Stimulated activated CD8-positive, alpha-beta memory T cell treated with anti-CD3 and anti-CD28 coated beads, Interleukin-7, amount 100 ng/mL, for 4 hours (primary cell): ENCODE measurements around the gene STAT5B.

Experiments
- DNase-seq, 2 donors: peaks; one replicate each; pipeline ENCODE4 v3.0.0-alpha.2; 2020; ENCODE audit warnings: low read depth in 2 of 2

Gene STAT5B

DNA sequence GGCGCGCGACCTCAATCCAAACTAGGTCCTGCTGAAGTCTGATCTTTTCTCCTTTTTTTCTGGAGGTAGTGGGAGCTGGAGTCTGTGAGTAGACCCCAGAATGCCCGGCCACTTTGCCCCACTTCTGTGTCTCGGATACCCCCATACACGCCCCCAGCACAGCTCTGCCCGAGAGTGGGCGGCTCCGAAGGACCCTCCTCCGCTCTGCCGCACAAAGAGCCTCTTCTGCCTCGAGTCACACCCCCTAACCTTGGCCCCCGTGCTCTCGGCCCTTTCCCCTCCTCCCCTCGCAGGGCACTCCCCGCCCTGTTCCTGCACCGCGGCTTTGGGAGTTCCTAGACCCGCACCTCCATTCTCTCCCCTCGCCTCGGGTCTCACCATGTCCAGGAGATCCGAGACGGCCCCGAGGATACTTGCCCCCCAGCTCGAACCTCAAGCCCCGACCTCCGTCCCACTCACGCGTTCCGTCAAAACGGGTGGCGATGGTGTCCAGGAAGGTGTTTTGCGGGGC lies 95.7 kb downstream of the STAT5B start:
- DNase-seq = no peak

DNA sequence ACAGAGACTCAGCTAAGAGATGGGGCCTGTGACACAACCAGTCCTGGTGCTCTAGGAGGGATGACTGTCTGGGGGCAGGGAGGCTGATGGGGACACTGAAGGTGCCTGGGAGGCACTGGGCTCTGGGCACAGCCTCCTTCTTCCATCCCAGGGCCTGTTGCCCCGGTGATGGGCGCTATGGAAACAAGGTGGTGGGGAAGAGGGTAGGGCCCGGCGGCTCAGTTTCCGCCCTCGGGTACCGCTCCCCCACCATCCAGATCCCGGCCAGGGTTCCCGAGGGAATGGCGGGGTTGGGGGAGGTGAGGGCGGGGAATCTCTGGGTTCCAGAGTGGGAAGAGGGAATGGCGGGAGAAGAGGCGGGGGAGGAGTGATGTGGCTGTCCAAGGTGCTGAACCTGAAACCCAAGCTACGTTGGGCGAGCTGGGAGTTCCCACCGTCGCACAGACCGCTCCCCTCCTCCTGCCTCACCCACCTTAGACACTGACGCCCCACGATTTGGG lies 96.2 kb downstream of the STAT5B start:
- DNase-seq = no peak

DNA sequence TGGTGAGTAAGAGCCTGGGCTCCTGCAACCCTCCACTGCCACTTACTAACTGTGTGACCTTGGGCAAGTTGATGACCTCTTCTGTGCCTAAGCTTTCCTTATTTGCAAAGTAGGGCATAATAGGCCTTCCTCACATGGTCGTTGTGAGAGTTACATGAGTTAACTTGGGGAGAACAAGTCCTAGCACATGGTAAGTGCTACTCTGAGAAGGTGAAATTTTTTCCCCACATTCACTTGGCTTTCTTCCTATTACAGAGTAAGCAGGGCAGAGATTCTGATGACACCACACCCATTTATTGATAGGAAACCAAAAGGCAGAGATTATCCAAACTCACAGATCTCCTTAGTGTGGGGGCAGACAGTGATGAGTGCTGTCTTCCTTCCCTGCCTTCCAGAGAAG lies 96.9 kb downstream of the STAT5B start:
- no peak for DNase-seq

DNA sequence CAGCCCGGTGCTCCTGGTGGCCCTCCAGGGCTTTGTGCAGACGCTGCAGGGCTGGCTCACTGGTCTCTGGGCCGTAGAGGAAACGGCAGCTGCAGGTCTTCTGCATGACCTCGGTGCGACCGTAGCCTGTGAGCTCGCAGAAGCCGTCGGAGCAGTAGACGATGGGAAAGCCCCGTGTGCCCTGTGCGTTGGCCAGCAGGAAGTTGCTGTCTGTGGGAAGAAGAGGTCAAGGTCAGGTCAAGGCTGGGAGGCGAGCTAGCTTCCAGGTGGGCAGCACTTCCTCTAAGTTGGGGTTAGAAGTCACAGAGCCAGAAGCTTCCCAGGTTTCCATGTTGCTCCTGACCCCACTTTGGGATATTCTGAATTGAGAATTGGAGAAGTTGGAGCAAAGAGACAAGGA lies 97.4 kb downstream of the STAT5B start:
- no peak for DNase-seq

DNA sequence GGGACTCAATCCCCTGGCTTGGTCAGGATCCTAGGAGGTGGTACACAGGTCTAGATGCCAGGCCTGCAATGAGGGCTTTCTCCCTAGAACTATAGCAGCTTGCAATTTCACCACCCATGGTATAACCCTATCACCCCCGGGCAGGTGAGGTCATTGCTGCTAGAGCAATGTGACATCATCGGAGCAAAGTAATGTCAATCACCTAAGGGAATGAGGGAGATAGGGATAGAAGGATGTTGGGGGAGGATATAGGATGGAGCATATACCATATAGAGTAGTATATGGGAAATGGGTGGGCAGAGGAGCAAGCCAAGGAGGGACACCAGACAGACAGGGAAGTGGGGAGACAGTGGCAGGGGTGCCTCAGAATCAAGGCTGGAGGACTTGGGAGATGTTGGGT lies 98.5 kb downstream of the STAT5B start:
- DNase-seq = no peak

DNA sequence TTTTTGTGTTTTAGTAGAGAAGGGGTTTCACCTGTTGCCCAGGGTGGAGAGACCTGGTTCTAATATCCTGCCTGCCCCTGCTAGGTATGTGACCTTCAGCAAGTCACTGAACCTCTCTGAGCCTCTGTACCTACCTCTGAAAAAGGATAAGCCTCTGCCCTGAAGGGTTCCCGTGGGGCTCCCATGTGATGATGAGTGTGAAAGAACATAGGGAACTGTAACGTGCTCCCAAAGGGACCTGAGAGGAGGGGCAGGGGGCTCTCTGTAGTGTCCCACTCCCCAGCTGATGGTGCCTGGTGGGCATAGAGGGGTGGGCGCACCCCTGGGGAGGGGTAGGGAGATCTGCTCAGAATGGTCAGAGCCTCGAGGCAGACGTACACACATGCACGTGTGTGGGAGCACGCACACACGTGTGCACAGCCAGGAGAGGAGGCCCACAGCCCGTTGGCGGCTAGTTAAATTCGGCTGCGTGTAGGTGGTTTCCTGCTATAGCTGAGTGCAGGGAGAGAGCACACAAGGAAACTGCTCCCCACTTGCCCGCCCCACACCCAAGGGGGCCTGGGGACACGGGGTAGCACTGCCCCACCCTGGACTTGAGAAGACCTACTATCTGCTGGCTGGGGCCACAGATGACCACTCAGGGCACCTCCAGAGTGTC lies 101.9 kb downstream of the STAT5B start:
- DNase-seq = no peak

DNA sequence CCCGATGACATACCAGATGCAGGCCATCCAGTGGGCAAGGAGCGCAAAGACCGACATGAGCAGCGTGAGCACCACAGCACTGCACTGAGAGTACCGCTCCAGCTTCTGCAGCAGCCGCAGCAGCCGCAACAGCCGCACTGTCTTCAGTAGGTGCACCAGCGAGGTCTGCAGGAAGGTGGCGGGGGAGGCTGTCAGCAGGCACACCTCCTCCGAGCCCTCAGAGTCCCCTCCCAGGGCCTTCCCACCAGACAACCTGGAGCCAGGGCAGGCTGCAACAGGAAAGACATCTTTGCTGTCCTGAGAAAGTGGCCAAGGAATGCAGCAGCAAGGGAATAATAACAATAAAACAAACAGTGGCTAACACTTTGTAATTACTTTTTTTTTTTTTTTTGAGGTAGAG lies 104.4 kb downstream of the STAT5B start:
- DNase-seq = no peak

DNA sequence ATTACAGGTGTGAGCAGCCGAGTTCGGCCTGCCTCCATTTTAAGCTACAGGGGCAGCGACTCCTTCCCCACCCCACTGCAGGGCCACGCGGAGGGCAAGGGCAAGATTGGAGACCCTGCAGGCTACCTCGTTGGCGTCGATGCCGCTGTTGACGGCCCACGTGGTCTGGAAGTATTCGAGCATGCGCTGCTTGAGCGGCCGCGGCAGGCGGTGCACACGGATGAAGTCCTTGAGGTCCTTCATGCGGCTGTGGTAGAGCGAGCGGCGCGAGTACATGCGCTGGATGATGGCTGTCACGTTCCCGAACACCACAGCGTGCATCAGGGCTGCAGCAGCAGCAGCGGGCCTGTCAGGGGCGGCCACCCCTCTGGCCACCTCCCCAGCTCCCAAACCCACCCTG lies 106.8 kb downstream of the STAT5B start:
- no peak for DNase-seq

DNA sequence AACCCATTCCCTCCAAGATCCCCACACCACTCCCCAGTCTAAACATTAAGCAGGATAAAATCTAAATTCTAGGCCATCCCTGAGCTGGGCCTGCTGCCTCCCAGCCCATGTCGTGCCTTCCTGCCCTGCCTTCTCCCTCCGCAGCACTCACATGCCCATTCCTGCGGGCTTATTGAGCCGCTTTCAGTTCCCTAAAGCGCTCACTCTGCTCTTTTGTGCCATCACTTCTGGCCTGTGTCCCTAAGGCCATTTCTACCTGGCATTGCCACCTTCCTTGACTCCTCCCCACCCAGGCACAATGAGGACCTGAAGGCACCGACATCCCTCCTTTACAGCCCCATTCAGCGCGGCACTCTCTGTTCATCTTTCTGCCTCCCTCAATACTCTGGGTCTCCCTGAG lies 108.4 kb downstream of the STAT5B start:
- no peak for DNase-seq

DNA sequence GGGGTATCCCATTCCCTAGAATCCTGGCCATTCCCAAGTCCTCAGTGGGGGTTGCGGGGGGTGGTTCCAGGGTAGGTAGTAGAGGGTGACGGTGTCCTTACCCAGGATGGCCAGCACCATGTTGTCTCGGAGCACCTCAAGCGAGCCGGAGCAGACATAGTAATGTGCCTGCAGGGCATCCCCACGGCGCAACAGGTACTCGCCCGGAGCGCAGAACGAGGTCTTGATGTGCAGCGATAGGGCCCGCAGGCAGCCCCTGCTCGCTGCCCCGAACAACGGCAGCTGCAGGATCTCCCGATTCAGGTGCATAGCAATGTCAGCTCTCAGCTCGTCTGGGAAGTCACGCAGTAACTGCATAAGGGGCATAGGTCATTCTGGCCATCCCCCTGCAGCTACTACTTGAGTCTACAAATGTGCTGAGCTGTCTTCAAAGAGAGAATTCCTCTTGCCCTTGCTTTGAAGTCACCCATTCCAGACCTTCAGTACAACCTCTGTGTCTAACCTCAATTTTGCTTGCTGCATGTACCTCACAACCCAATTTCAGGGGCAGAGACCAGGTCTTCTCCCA lies 109.9 kb downstream of the STAT5B start:
- DNase-seq = no peak

DNA sequence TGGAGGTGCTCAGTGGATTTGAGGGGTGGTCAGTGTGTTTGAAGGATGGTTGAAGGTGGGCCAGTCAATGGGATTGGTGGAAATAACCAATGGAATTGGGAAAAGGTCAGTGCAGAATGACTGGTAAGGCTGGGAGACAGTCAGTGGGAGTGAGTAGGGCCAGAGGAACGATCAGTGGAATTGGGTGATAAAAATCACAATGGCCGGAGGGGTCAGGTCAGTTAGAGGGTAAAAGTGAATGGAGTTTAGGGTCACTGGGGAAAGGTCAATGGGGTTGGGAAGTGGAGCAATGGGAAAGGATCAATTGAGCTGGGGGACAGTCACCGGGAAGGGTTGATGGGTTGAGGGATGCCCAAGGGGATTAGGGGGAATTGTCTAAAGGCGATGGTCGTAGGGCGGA lies 110.4 kb downstream of the STAT5B start:
- DNase-seq = no peak

DNA sequence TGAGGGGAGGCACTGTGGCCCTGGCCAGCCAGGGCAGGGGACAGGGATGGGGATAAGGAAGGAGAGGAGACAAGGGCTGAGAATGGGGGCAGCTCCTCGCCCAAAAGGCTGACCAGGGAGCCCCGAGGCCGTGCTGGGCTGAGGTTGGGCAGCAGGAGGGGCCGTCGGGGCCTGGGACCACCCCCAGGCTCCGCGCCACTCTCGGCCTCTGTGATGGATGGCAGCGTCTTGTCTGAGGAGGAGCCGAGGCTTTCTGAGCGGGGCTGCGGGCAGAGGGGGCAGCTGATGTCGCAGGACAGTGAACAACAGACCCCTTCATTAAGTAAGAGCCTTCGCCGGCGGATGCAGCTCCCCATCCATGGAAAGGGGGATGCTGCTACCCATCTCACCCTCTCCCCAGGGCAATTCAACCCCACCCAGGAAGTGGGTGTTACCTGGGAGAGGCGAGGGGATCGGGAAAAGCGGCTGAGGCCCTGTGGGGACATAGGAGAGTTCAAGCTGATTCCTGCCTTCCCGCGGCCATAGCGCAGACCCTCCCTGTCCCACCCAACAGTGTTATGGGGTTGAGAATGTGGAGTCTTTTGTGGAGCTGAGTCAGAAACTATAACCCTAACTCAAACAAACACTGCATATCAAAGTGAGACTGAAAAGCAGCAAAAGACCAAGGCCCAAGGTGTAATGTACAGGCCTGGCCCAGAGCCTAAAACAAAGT lies 112.3 kb downstream of the STAT5B start:
- DNase-seq = no peak

DNA sequence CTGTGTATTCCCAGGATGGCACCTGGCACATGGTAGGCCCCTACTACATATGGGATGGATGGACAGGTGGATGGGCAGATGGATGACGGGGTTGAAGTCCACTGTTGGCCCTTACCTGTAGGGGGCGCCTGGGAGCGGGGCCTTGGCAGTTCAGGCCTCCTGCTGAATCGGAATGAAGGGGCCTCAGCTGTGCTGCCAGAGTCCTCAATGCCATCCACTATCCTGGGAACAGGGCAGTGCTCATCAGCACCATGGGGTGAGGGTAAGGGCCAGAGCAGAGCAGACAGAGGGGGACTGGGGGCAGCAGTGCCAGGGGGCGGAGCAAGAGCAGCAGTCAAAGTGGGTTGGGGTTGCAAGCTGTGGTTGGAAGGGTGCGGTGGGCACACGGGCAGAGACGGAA lies 113.1 kb downstream of the STAT5B start:
- DNase-seq = no peak

DNA sequence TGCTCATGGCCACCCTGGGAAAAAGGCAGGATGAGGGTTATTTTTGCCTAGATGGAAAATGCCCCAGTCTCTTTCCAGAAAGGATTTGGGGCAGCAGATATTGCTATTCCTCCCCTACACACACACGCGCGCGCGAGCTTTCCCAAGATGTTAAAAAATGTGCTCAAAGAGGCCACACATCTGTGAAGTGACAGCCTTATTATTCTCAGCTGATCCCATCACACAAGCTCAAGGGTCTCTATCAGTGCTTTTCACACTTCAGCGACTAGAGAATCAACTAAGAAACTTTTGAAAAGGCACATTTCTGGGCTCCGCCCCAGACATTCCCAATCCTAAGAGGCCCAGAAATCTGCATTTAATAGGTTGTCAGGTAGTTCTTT lies 115.7 kb downstream of the STAT5B start:
- no peak for DNase-seq

DNA sequence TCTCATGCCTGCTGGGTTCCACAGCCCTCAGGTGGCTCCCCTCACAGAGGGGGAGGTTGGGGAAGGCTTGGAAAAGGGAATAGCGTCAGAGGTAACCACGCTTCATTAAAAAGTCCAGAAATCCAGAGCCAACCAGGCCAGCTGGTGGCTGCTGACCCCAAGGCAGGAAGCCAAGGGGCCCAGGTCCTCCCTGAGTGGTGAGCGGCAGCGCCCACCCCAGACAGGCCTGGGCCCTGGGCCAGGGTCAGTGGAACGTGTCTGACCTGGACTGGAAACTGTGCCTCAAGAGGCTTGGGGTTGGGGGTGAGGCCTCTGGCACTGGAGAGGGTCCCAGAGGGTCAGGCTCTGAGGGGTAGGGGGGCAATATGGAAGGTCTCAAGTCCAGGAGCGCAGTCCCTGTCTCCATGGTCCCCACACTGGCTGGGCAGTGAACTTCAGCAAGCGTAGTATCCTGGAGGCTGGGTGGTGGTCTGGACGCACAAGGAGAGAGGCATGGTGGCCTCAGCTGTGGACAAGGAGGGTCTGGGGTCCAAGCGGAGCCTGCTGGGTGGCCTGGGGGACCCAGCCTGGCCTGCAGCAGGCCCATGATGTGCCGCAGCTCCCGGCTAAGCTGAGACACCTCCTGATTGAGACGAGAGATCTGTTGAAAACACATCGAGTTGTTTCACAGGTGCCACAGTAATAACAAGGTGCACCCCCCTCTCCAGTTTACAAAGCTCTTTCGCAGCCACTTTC lies 116.2 kb downstream of the STAT5B start:
- DNase-seq = no peak

DNA sequence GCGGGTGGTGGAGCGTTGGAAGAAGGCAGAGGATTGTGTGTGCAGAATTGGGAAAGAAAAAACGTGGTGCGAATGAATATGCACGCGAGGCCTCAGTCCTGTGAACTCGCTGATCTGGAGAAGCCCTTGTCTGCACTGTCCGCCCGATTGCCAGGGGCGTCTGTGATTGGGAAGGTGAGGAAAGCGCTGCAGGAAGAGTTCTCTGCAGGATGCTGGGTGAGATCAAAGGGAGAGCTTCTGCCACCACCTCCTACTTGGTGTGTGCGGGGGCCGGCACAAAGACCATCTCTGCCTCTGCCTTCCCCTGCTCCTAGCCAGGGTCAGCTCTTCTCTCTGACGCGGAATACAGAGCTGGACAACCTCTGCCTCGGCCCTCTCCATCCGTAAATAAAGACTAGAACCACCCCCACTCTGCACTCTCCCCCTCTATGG lies 120.6 kb downstream of the STAT5B start:
- DNase-seq = no peak

DNA sequence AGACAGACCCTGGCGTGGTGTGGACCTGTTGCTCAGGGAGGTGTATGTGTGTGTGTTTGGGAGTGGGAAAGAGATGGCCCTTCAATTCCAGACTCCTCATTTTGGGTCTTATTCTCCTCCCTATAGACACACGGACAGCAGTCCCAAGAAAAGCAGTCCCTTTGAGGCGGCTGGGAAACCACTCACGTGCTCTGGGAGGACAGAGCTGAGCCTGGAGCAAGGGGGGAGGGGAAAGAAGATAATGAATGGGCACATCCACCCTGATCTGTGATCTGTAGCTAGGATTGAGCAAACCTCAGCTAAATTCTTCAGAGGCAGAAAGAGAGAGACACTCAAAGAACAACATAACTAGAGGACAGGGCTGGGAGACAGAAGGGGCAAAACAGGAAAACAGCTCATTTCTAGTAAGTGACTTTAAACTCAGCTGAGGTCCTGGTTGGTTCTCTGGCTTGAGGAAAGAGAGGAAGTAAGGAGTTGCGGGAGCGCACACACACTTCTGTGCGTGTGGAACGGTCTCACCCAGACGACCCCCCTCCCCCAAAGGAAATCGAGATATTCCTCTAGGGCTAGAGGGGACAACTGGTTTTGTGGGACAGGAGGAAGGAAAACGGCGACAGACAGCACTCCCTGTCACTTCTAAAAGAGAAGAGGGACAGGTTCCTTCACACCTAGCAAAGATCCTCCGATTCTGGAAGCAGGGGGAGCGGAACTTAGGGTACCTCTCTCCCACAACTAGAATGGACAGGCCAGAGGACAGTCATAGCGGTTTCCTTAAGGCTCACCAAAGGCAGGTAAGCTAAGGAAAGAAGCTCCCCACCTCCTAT lies 122.1 kb downstream of the STAT5B start:
- DNase-seq = no peak
